GM21390 (cell line): ENCODE data around the gene SRSF2.
"Not testable (repeated sequence)": the region's sequence is repeated elsewhere in the genome, so short reads cannot be mapped to it uniquely, and the experiment has no call there.

Experiments used
- ATAC-seq: cut with Tn5 transposase; IDR thresholded peaks from one replicate; pipeline ENCODE4 v1.9.1; 2021; ENCODE audit not compliant: unreplicated experiment

SRSF2 gene

DNA sequence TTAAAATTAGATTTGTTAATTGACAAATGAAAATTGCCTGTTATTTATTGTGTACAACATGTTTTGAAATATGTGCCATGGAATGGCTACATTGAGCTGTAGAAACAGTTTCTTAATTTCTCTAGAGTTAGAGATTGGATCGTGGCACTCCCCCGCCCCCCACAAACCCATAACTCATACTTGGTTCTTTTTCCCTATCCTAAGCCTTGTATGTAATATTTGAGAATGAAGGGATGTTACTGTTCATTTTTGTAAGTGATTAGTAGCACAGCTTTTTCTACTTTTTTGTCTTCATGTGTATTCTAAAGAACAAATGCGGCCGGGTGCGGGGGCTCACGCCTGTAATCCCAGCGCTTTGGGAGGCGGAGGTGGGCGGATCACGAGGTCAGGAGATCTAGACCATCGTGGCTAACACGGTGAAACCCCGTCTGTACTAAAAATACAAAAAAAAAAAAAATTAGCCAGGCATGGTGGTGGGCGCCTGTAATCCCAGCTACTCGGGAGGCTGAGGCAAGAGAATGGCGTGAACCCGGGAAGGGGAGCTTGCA, 2.5 kb upstream of the SRSF2 start:
- ATAC-seq, result not testable (repeated sequence)

DNA sequence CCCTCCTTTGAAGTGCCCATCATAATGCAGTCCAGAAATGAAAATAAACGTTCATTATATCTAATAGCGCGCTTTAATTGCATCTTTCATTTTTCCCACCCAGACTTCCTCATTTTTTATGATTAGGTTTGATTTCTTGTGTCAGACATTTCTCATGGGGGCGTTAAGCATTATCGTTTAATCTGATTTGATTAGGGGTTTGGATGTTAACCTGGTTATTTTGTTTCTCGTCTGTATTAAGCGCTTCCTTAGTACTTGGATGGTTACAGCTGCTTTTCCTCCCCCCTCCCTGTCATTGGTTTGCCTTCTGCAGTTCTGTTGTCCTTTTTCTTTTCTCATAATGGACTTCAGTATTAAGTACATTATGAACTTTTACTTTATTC, 1.3 kb upstream of the SRSF2 start:
- ATAC-seq, result no peak

DNA sequence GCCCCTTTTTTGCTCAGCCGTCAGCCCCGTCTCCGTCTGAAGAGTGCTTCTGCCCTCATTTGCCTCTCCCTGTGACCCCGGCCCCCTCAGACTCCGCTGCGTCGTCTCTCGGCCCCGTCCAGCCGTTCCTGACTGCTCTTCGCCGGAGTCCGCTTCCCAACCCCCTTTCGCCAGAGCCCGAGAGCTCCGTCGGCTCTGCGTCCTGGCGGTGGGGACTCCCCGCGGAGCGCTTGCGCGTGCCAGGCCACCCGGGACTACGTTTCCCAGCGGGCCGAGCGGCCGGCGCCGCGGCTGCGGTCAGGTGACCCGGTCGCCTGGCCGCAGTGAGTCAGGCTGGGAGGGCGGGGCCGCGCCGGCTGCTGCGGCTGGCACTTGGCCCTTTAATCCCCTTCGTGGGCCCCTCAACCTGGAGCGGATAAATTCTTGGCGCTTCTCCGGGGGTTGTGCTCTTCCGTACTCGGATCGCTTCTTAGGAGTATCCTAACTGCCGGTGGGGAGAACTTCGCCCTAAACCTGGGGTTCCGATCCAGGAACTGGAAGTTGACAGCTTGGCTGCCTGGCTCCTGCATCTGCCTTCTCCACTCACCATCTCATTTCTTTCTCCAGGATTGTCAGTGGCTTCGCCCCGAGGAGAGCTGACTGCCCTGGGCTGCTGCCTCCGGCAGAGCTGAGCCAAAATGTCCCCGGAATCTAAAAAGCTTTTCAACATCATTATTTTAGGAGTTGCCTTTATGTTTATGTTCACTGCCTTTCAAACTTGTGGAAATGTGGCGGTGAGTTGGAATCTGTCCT, 741 bp upstream of the SRSF2 start, which contains the start of gene MFSD11:
MFSD11 (plus strand) TSS at position 444 of the 792 bp plus-strand sequence; CDS start at position 678, 234 bp downstream.
- peak; percentile 51 for ATAC-seq

DNA sequence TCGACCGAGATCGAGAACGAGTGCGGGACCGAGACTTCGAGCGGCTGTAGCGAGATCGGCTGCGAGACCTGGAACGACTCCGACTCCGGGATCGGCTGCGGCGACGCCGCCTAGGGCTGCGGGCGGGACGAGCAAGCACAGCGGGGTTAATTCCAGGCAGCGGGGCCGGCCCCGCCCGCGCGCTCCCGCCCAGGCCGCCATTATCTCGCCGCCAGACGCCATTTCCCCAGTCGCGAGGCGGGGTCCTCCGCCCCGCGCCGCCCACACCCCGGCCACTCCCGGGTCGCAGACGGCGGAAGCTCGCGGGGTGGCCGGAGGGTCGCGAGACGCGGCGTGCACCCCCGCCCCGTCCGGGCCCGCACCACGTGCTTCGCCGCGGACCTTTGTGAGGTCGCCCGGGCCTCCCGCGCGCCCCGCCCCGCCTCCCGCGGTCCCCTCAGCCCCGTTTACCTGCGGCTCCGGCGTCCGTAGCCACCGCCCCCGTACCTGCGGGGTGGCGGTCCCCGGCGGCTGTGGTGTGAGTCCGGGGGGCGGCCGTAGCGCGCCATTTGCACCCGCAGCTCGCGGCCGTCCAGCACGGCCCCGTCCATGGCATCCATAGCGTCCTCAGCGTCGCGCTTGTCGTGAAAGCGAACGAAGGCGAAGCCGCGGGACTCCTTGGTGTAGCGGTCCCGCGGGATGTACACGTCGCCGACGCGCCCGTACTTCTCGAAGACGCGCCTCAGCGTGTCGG, 616 bp downstream of the SRSF2 start:
- peak; percentile 19 for ATAC-seq

DNA sequence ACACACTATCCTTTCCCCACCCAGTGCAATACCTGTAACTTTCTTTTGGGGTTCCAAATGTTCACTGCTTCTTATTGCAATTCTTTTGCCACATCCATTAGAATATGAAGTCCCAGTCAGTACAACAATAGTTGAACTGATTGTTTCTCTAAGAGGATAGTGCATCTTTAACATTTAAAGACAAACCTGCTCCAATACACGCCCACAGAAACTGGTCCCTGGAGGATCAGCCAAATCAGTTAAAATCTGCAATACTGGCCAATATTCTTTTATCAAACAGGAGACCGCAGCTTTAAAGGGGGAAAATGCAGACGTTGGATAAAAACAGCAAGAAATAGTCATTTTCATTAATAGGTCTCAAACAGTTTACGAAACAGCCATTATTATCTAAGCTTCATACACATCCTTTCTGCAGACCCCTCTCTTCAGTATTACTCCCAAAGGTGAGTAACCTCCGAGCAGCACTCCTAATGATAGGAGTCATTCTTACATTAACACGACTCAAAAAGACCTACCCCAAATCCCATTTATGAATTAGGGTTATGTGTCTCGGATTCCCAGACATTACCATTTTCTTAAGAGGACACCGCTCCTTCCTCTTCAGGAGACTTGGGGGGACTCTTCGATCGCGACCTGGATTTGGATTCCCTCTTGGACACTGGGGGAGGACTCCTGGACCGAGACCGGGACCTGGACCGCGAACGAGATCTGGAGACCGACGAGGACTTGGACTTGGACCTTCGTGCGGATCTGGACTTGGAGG, 1.4 kb downstream of the SRSF2 start:
- no peak for ATAC-seq

DNA sequence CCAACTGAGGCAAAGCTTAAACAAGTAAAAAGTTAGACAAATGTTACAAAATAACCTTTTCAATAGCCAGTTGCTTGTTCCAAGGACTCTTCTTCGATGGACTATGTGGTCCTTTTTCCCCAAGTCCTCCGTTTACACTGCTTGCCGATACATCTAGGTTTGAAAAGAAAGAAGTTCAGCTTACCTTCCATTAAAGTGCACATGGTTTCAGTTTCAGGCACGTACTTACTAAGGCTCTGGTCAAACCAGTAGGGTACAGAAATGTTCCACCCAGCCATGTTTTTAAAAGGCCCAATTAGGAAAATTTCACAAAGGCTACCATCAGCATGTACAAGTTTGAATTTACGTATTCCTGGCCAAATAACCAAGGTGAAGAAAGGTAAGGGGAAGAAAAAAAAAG, 2.1 kb downstream of the SRSF2 start:
- ATAC-seq, result no peak

DNA sequence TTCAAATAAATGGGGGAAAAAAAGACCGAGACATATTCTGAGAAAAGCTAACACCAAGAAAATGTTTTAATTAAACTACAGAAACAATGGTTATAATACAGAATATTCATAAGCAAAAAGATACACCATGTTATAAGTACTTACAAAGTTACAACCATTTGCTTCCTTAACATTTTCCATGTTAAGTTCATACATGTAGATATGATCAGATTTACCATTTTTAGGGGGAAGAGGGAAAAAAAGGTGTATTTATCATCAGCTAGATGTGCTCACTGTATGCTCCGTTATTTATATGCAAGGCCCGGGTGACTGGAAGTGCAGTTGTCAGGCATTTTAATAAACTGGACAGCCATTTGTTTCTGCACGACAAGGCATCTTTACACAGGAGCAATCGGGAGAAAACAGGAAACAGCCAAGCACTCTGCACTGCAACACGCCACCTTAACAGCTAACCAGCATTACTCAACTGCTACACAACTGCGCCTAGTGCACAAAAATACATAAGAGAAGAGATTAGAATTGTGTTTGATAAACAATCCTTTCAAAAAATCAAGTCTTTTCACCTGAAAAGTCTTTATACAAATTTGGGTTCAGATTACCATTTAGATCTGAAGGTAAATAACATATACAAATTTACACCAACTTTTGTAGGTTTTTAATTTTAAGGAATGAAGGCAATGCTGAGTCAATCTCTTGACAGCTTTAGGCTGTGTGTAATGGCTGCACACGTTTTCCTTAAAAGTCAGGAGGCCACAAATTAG, 2.9 kb downstream of the SRSF2 start:
- ATAC-seq, result no peak

DNA sequence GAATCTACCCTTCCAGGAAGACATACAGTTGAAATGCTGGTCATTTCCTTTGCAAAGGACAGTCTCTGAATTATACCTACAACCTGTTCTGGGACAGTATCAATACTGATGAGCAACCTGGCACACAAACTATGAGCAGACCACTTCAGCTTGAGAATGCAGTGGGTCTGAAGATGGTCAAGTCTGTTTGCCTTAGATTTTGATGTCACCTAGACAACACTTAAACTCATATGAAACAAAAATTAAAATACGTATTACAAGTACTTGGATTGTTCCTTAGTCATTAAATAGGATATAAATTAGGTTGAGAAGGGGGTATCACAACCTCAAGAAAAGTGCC, 3.5 kb downstream of the SRSF2 start:
- no peak for ATAC-seq

DNA sequence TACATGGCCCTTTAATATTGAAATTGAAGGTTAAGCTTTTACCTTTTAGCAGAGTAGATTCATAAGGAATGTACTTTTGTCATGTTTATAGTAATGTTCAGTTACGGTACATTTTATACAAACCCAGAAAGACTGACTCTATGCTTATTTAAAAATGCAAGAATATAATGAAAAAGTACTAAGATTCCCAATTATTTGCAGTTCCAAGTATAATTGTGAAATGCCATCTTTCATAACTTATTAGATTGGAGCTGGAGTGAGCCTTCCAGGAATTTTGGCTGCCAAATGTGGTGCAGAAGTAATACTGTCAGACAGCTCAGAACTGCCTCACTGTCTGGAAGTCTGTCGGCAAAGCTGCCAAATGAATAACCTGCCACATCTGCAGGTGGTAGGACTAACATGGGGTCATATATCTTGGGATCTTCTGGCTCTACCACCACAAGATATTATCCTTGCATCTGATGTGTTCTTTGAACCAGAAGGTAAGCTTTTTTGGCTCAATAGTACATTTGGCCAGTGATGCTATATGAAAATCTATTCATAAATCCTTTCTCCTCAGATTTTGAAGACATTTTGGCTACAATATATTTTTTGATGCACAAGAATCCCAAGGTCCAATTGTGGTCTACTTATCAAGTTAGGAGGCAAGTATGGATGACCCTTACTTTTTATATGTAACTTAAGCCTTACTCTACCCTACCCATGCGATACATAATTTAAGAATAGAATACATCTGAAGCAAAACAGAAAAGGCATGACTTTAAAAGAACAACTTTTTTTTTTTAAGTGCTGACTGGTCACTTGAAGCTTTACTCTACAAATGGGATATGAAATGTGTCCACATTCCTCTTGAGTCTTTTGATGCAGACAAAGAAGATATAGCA, 4.2 kb downstream of the SRSF2 start:
- no peak for ATAC-seq

DNA sequence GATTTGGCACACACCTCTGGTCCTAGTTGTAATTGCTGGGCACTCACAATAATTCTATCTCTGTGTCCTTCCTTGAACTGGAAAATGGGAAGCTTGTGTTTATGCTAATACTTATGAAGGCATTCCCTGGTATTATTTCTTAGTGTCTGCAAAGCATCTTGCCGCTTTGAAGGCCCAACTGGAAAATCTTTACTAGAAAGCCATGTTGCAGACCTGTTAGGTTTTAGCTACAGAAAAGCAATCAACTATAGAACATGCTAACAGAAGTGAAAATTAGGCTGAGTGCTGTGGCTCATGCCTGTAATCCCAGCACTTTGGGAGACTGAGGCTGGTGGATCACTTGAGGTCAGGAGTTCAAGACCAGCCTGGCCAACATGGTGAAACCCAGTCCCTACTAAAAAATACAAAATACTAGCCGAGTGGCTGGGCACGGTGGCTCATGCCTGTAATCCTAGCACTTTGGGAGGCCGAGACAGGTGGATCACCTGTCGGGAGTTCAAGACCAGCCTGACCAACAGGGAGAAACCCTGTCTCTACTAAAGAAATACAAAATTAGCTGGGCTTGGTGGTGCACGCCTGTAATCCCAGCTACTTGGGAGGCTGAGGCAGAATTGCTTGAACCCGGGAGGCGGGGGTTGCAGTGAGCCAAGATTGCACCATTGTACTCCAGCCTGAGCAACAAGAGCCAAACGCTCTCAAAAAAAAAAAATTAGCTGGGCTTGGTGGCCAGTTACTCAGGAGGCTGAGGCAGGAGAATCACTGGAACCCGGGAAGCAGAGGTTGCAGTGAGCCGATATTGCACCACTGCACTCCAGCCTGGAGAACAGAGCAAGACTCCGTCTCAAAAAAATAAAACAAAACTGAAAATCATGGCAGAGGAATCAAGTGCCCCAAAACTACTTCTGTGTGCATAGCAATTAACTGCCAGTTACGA, 5.1 kb downstream of the SRSF2 start:
- ATAC-seq, result not testable (repeated sequence)

DNA sequence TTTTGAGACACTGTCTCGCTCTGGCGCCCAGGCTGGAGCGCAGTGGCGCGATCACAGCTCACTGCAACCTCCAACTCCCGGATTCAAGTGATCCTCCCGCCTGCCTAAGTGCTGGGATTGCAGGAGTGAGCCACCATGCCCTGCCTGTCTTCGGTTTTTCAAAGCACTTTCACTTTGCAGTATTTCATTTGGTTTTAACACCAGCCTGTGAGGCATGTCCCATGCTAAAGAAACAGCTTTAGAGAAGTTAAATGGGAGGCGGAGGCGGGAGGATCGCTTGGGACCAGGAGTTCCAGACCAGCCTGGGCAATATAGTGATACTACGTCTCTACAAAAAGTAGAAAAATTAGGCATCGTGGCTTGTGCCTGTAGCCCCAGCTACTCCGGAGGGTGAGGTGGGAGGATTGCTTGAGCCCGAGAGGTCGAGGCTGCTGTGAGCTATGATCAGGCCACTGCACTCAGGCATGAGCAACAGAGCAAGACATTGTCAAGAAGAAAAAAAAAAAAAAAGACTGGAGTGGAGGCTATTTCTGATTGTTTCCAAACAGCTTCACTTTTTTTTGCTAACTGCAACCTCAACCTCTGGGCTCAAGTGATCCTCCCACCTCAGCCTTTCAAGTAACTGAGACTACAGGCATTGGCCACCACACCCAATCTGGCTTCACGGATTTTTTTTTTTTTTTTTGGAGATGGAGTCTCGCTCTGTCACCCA, 9.2 kb downstream of the SRSF2 start:
- no peak for ATAC-seq

DNA sequence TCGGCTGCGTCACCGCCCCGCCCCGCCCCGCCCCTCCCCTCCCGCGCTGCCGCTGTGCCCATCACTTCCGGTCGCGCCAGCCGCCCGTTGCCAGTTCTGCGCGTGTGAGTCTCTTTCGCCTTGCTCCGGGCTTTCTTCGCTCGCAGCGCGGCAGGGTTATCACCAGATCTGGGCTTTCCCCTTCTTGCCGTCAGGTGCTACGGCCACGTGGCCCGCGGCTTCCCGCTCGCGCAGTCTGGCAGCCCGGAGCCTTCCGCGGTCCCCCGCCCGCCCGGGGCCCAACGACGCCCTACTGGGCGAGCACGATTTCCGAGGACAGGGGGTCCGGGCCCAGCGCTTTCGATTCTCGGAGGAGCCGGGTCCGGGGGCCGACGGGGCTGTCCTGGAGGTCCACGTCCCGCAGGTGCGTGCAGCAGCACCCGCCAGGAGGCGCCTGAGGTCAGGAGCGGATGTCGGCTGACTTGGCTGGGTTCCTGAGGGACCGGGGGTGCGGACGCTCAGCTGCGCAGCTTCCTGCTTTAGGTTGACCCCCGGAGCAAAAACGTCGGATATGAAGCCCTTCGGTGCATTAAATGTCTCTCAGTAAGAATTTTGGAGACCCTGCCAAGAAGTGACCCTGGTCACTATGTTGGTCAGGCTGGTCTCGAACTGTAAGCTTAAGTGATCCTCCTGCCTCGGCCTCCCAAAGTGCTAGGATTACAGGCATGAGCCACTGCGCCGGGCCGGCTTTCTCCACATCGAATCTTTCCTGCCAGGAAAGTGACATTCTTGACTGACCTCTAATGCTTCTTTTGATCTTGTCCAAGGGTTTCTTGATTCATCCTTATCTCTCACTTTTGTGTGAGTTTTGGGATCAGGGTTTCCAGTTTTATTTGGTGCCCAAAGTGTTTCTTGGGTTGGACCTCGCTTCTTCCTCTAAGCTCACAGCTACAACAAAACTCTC, 10.1 kb downstream of the SRSF2 start, which contains the start of gene METTL23:
METTL23 (plus strand) TSS at position 64 of the 943 bp plus-strand sequence. CDS start 2,872 bp downstream, outside the sequence.
- ATAC-seq, result peak; percentile 37

DNA sequence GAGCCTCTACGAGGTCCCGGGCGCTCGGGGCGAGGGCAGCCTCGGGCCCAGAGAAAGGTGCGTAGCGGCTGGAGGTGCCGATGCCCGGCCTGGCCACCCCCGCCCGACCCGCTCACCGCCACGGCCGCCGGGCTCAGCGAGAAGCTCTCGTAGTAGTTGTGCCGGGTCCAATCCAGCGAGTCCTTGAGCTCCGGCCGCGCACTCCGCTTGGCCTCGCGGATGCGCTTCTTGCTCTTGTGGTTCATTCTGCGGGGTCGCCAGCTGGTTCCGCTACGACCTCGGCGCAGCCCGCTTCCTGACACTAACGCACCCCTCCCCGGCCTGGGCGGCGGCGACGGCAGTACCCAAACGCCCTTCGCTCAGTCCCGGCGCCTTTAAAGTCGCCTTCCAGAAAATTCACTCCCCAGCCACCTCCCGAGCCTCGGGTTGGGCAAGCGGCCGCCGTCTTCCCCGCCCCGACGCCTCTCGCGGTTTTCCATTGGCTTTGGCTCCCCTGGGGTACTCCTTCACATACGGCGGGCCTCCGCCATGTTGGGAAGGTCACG, 10.8 kb downstream of the SRSF2 start, which contains the start of gene JMJD6:
JMJD6 (minus strand) TSS at position 376 of the 545 bp plus-strand sequence; CDS start at position 245, 131 bp downstream.
- ATAC-seq, result peak; percentile 60

DNA sequence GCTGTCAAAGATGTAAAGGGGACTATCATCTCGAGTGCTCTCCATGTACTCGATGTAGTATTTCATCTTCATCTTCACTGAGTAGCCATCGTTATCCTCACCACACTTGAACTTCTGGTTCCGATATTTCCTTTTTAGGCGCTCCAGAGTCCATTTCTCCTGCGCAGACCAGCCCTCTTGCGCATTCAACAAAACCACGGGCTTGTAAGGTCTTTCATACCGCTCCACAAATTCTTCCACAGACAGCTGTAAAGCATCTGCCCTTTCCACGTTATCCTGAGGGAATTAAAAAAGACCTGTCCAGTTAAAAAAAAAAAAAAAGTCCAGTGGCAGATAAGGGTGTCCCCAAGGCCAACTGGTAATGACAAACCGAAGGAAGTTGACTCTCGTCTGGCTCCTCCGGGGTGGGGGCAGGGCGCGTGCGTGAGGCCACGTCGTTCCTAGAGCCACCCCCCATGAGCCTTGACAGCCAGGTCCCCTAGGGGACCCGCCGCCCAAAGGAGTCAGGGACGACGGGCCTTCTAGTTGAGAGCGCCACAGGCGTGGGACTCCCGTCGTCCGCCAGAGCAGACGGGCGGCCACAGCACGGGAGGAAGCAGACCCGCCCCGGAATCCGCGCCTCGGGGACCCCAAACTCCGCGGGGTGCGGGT, 11.4 kb downstream of the SRSF2 start:
- peak; percentile 29 for ATAC-seq

DNA sequence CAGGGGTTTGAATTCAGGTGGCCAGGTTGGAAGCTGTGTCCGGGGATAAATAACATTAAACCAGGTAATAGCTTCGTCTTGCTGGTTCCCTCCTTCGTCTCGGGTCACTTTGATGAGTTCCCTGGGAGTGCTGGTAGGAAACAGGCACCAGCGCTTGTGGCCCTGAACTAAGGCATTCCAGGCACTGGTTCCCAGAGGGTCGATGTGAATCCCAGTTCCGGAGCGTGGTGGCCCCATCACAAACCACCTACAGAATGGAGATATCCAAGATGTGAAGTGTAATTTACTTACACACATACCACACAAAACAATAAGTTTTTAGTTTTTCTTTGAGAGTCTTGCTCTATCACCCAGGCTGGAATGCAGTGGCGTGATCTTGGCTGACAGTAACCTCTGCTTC, 13.3 kb downstream of the SRSF2 start:
- ATAC-seq, result no peak

DNA sequence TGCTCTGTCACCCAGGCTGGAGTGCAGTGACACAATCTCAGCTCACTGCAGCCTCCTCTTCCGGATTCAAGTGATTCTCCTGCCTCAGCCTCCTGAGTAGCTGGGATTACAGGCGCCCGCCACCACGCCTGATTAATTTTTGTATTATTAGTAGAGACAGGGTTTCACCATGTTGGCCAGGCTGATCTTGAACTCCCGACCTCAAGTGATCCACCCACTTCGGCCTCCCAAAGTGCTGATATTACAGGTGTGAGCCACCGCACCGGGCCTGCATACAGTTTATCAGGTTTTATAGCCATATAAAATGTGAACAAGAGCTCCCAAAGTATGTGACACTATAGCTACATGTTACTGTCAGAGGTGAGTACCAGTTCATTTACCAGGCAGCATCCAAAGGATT, 14.2 kb downstream of the SRSF2 start:
- not testable (repeated sequence) for ATAC-seq
